GM18909 (cell line): ENCODE data around the gene RPUSD1.
"Not testable (repeated sequence)": the region's sequence is repeated elsewhere in the genome, so short reads cannot be mapped to it uniquely, and the experiment has no call there.

ENCODE experiments used
- ATAC-seq: cut with Tn5 transposase; IDR thresholded peaks from one replicate; pipeline ENCODE4 v1.9.1; 2021; ENCODE audit warnings: mild to moderate bottlenecking; ENCODE audit not compliant: unreplicated experiment, poor library complexity

Gene RPUSD1, protein sequence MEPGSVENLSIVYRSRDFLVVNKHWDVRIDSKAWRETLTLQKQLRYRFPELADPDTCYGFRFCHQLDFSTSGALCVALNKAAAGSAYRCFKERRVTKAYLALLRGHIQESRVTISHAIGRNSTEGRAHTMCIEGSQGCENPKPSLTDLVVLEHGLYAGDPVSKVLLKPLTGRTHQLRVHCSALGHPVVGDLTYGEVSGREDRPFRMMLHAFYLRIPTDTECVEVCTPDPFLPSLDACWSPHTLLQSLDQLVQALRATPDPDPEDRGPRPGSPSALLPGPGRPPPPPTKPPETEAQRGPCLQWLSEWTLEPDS

DNA sequence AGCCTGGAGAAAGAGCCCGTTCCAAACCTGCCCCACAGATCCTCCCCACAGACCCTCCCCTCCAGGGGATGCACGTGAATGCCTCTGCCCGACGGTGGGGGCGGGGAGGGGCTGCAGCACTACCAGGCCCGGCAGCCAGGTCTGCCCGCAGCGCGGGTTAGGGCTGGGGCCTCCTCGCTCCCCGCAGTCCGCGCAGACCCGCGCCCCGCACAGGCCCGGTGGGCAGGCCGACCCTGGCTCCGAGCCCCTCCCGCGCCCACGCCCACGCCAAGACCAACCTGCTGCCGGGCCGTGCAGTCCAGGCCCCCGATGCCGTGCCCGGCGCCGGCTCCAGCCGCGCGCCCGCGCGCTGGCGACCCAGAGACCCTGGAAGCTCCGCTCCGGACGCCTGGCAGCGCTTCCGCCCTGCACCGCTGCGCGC lies at the start of gene RPUSD1:
Gene RPUSD1 (minus strand): TSS at position 404 of the 421 bp plus-strand sequence. CDS start 644 bp downstream, outside the sequence.
- ATAC-seq = peak; percentile 23

DNA sequence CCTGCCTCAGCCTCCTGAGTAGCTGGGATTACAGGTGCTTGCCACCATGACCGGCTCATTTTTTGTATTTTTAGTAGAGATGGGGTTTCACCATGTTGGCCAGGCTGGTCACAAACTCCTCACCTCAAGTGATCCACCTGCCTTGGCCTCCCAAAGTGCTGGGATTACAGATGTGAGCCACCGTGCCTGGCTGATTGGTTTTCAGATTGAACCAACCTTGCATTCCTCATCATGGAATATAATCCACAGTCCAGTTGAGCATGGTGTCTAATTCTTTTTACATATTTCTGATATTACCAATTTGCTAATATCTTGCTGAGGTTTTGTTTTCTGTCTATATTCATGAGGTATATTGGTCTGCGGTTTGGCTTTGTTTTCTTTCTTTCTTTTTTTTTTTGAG lies 48.6 kb upstream of the RPUSD1 start:
- not testable (repeated sequence) for ATAC-seq

GRCh38 chr16:836221-836620 lies 48.0 kb upstream of the RPUSD1 start:
- ATAC-seq = no peak

DNA sequence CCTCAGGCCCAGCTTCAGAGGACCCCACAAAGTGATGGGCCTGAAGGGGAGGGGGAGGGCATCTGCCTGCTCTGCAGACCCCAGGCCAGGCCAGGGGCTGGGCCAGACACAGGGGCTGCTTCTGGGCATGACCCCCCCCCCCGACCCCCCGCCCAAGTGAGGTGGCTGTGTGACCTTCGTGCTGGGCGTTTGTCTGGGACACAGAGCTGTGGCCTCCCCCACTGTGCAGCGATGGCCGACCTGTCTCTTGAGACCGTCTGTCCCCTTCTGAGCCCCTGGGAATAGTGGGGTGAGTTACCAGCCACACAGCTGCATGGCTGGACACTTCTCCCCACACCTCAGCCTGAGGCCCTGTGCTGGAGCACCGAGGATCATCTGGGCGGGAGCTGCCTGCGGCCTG lies 47.2 kb upstream of the RPUSD1 start:
- ATAC-seq = no peak

- ATAC-seq = no peak
Observed at GRCh38 chr16:833411-833810, 45.2 kb upstream of the RPUSD1 start.

- no peak for ATAC-seq
Observed at GRCh38 chr16:832652-833336, 44.6 kb upstream of the RPUSD1 start.

- ATAC-seq = no peak
Observed at GRCh38 chr16:831571-832413, 43.6 kb upstream of the RPUSD1 start.

DNA sequence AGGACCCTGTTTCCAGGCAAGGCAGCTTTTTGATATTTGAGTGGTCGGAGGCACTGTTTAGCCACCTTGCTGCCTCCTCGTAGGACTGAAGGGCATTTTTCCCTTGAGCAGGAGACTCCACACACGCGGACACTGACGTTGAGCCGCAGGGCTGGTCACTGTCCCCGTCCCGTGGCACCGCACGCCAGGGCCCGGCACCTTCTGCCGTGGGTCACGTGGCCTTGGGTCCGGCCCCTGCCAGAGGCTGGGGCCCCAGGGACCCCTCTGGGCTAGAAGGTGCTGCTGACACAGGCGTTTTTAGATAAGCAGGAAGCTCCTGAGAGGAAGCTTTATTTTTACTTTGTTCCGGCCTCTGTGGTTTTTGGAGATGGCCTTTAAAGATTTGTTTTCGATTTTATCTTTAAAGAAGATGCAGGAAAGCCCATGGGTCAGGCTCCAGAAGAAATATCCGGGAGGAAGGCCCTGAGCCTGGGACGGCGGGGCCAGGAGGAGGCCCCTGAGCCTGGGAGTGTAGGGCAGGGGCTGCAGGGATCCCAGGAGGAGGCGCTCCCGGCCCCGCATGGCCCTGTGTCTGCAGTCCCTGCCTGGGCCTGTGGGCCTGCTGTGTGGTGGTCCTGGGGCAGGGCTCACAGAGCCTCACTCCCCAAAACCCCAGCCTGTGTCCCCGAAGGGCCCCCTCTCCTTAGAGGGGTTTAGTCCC lies 42.8 kb upstream of the RPUSD1 start:
- no peak for ATAC-seq

DNA sequence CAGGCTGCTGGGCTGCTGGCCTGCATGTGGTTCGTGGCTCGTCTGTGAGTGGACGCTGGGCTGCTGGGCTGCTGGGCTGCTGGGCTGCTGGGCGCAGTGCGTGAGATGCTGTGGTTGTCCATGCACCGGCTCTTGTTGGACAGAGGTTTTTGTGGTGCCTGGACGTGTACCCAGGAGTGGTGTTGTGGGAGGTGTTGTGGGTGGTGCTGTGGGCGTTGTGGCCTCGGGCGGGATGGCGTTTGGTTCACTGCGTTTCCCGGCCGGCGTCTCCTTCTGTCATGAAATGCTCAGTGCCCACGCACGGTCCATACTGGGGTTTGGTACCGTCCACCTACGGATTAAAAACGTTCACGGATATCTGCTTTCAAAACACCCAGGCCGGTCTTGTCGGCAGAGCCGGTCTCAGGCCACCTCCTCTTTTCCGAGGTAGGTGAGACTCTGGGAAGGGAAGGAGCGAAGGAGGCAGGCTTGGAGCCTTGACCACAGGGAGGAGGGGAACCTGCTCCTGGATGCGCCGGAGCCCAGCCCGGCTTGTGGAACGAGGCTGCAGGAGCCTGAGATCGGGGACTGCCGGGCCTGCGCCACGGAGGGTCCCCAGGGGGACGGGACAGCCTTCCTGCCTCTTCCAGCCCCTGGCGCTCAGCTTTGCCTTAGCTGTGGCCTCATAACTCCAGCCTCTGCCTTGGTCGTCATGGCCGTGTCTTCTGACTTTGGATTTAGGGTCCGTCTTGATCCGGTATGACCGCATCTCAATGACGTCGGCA lies 42.1 kb upstream of the RPUSD1 start:
- ATAC-seq = no peak

DNA sequence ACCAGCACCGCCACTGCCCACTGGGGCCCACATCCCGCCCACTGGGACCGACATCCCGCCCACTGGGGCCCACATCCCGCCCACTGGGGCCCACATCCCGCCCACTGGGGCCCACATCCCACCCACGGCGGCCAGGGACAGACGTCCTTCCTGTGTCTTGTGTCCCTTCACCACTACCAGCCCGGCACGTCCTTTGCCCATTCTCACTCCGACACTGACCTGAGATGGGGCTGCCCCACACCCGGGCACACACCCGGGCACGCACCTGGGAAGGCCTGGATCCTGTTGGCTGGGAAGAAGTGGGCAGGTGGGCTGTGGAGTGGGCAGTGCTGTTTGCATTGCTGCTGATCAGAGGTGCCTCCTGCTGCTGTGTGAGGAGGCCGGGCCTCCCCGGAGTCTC lies 40.7 kb upstream of the RPUSD1 start:
- no peak for ATAC-seq

- ATAC-seq = no peak
Observed at GRCh38 chr16:827513-827912, 39.3 kb upstream of the RPUSD1 start.

- ATAC-seq = no peak
Observed at GRCh38 chr16:825341-826061, 37.3 kb upstream of the RPUSD1 start.

- ATAC-seq = no peak
Observed at GRCh38 chr16:824601-825000, 36.4 kb upstream of the RPUSD1 start.

- no peak for ATAC-seq
Observed at GRCh38 chr16:824194-824593, 36.0 kb upstream of the RPUSD1 start.

- no peak for ATAC-seq
Observed at GRCh38 chr16:822909-823297, 34.7 kb upstream of the RPUSD1 start.

DNA sequence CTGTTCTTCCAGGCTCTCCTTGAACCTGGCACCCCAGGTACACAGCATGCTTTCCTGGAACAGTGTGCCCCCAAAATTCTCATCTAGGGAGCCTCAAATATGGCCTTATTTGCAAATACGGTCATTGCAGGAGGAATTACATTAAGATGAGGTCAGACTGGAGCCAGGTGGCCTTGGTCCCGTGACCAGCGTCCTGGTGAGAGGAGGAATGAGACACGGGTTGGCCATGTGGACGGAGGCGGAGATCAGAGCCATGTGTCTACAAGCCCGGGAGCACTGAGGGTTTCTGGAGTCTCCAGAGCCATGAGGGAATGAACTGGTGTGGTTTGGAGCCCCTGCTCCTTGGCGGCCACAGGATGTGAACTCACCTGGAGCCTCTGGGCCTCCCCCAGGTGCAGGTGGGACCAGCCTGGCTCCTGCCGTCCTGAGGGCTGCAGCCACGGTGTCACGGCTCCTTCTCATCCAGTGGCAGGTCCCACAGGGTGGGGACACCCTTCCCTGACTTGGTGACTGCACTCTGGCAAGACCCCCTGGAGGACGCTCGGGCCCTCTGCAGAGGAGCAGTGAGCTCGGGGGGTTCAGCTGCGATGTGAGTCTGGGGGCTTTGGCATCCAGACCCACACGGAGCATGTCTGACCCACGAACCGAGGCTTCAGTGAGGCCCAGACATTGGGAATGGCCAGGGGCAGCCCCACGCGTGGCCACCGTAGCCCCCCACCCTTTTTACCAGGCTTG lies 34.2 kb upstream of the RPUSD1 start:
- ATAC-seq = no peak

DNA sequence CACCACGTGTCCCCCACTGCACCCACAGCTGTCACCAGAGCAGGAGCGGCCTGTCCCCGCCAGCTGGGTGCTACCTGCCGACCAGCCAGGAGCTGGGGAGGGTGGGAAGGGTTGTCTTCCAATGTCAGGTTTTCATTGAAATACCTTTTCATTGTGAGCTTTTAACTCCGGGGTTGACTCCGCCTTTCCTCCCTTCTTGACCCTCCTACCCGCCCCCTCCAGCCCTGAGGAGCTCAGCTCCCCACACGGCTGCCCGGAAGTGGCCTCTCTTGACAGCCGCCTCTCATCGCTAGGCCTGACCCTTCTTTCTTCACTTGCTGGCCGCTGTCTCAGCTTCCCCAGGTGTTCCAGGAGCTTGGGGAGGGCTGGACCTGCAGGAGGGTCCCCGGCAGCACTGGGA lies 33.6 kb upstream of the RPUSD1 start:
- no peak for ATAC-seq

GRCh38 chr16:820748-821147 lies 32.6 kb upstream of the RPUSD1 start:
- ATAC-seq = no peak

GRCh38 chr16:820044-820408 lies 31.8 kb upstream of the RPUSD1 start:
- ATAC-seq = not testable (repeated sequence)
